NT2/D1 (cell line): ENCODE results near the gene INPP4A.

Experiments
- DNase-seq: peaks from one replicate; pipeline ENCODE4 v3.0.0-alpha.2; 2011; ENCODE audit warnings: low read depth, low spot score
- H3K27me3 ChIP-seq: 2 replicates; pipeline ENCODE4 v1.6.0; 2011; ENCODE audit warnings: mild to moderate bottlenecking; ENCODE audit not compliant: insufficient read length, insufficient read depth
- H3K36me3 ChIP-seq: 2 replicates; pipeline ENCODE4 v1.6.1; 2011; ENCODE audit warnings: mild to moderate bottlenecking, low read length, mixed read lengths; ENCODE audit not compliant: insufficient read depth, insufficient read length
- H3K4me1 ChIP-seq: 2 replicates; pipeline ENCODE4 v1.5.1; 2011; ENCODE audit not compliant: insufficient read depth, insufficient read length
- H3K4me3 ChIP-seq: 2 replicates; pipeline ENCODE4 v1.5.1; 2011; ENCODE audit warnings: low read depth; ENCODE audit not compliant: insufficient read length
- H3K9ac ChIP-seq: 2 replicates; pipeline ENCODE4 v1.6.0; 2011; ENCODE audit warnings: low read depth; ENCODE audit not compliant: insufficient read length
- H3K9me3 ChIP-seq: 2 replicates; pipeline ENCODE4 v1.5.1; 2011; ENCODE audit warnings: mild to moderate bottlenecking, low read length; ENCODE audit not compliant: insufficient read depth
- SUZ12 ChIP-seq: IDR thresholded peaks from 2 replicates; pipeline ENCODE4 v1.6.1; 2011; ENCODE audit not compliant: insufficient read length, insufficient read depth; ENCODE audit errors: extremely low read depth
- YY1 ChIP-seq: IDR thresholded peaks from 2 replicates; pipeline ENCODE4 v1.6.1; 2011; ENCODE audit not compliant: insufficient read length, insufficient read depth
- ZNF274 ChIP-seq: IDR thresholded peaks from 2 replicates; pipeline ENCODE4 v1.6.1; 2011; ENCODE audit warnings: mild to moderate bottlenecking, low read depth, low read length

The INPP4A gene

GRCh38 chr2:98468621-98469236 lies 24.1 kb downstream of the INPP4A start:
- no peaks in the 10 kb centered on the region for H3K27me3 ChIP-seq
- peaks cover 8% of the 10 kb centered on the region for H3K36me3 ChIP-seq
- peaks cover 5% of the 10 kb centered on the region for H3K4me1 ChIP-seq
- no peak overlapping the region for H3K4me3 ChIP-seq
- no peak for DNase-seq
- H3K9me3 ChIP-seq: no peaks in the 10 kb centered on the region
- H3K9ac ChIP-seq: no peak overlapping the region
- TF ChIP-seq ZNF274 (no peak), YY1 (no peak), SUZ12 (no peak)

DNA sequence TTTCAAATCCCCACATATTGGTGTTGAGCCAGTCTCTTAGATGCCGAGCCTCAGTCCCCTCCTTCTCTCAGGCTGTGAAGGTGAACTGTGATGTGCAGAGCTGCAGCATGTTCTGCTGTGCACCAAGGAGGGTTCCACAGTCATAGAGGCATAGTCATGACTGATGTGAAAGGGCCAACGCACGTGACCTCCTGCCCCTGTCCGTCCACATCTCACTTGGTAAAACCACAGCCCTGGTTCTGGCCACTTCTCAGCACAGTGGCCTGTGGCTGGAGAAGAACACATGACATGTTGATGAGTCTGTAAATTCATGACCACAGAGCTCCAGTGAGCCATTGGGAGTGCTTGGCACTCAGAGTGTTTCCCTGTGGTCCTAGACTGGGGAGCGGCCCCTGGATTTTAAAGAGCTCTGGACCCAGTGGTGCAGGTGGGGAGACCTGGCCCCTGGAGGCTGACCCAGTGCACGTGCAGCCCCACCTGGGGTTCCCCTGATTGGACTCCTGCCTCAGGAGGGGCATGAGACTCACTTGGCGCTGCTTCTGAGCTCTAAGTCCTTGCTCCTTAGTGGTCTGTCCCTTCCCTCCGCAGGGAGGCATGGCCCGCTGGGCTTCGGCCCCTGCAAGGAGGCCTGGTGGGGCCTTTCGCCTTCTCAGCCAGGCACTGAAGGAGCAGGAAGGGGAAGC lies 25.3 kb downstream of the INPP4A start:
- no peak for DNase-seq
- no peaks in the 10 kb centered on the region for H3K4me1 ChIP-seq
- H3K36me3 ChIP-seq: peaks cover 8% of the 10 kb centered on the region
- no peaks in the 10 kb centered on the region for H3K27me3 ChIP-seq
- H3K4me3 ChIP-seq: no peak overlapping the region
- TF ChIP-seq ZNF274 (no peak), YY1 (no peak), SUZ12 (no peak)
- H3K9ac ChIP-seq: no peak overlapping the region
- no peaks in the 10 kb centered on the region for H3K9me3 ChIP-seq

DNA sequence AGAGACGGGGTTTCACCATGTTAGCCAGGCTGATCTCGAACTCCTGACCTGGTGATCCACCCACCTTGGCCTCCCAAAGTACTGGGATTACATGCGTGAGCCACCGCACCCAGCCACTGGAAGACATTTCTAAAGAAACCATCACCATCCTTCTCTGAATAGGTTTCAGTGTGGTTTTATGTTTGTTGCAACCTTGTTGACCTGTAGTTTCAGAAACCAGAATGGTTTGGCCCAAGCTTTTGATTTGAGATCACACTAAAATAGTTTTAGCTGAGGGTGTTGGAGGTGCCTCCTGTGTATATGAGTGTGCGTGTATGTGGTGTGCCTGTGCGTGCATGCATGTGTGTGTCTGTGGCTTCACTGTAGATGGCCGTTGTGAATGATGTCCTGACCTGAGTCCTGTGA lies 26.2 kb downstream of the INPP4A start:
- DNase-seq: no peak
- no peak overlapping the region for H3K4me3 ChIP-seq
- H3K9me3 ChIP-seq: no peaks in the 10 kb centered on the region
- peaks cover 8% of the 10 kb centered on the region for H3K36me3 ChIP-seq
- no peaks in the 10 kb centered on the region for H3K27me3 ChIP-seq
- H3K4me1 ChIP-seq: no peaks in the 10 kb centered on the region
- TF ChIP-seq ZNF274 (no peak), SUZ12 (no peak), YY1 (no peak)
- no peak overlapping the region for H3K9ac ChIP-seq

- Histone ChIP-seq H3K4me1 (no peaks in the 10 kb centered on the region), H3K9me3 (no peaks in the 10 kb centered on the region), H3K27me3 (no peaks in the 10 kb centered on the region), H3K4me3 (no peak overlapping the region), H3K36me3 (peaks cover 8% of the 10 kb centered on the region), H3K9ac (no peak overlapping the region)
- TF ChIP-seq ZNF274 (no peak), SUZ12 (no peak), YY1 (no peak)
- no peak for DNase-seq
These were observed 26.9 kb downstream of the INPP4A start for GRCh38 chr2:98471402-98472131.

DNA sequence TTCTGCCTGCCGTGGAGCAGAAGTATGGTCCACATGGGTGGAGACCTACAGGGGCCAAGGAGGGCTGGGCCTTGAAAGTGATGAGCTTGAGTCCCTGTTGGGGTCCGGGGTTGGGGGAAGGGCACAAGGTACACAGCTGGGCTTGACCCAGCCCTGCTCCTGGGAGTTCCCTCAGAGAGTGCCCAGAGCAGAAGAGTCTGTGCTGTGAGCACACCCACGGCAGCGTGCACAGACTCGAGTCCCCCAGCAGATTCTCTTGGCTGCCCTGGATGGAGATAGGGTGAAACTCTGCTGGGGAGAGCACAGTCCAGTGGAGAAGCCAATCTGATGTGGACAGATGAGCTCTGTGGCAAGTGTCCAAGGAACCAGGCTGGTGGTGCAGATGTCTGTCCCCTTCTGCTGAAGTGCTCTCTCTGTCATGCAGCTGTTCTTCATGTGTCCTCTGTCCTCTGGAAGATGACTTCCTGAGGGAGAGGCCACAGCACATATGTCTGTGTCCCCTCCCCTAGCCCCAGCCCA lies 27.5 kb downstream of the INPP4A start:
- Histone ChIP-seq H3K9ac (no peak overlapping the region), H3K27me3 (no peaks in the 10 kb centered on the region), H3K4me1 (no peaks in the 10 kb centered on the region), H3K36me3 (peaks cover 8% of the 10 kb centered on the region), H3K9me3 (no peaks in the 10 kb centered on the region), H3K4me3 (no peak overlapping the region)
- TF ChIP-seq YY1 (no peak), ZNF274 (no peak), SUZ12 (no peak)
- no peak for DNase-seq

DNA sequence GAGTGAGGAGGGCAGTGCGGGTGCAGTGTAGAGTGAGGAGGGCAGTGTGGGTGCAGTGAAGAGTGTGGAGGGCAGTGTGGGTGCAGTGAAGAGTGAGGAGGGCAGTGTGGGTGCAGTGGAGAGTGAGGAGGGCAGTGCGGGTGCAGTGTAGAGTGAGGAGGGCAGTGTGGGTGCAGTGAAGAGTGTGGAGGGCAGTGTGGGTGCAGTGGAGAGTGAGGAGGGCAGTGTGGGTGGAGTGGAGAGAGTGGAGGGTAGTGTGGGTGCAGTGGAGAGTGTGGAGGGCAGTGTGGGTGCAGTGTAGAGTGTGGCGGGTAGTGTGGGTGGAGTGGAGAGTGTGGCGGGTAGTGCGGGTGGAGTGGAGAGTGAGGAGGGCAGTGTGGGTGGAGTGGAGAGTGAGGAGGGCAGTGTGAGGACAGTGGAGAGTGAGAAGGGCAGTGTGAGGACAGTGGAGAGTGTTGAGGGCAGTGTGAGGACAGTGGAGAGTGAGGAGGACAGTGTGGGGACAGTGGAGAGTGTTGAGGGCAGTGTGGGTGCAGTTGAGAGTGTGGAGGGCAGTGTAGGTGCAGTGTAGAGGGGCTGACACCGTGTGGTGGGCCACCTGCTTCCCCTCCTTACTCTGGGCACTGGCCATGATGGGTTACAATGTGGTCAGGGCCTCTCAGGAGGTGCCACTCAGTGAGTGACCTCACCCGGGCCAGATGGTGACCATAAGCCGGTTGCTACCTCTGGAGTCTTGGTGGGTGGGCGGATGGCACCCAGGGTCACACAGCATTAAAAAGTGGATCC lies 28.5 kb downstream of the INPP4A start:
- H3K9me3 ChIP-seq: no peaks in the 10 kb centered on the region
- peaks cover 4% of the 10 kb centered on the region for H3K4me1 ChIP-seq
- no peak overlapping the region for H3K9ac ChIP-seq
- H3K36me3 ChIP-seq: peaks cover 11% of the 10 kb centered on the region
- H3K27me3 ChIP-seq: no peaks in the 10 kb centered on the region
- TF ChIP-seq SUZ12 (no peak), YY1 (no peak), ZNF274 (no peak)
- H3K4me3 ChIP-seq: no peak overlapping the region
- DNase-seq: no peak
